Natural killer cell (primary cell): ENCODE measurements around the gene LRRC10. TPM values are rescaled to one million over a fixed set of nuclear protein-coding genes. Genes with fewer than 3 reads are reported as not detected.
"Not testable (repeated sequence)": the region's sequence is repeated elsewhere in the genome, so short reads cannot be mapped to it uniquely, and the experiment has no call there.

Experiments used
- ATAC-seq, 3 donors: fragments of 150-1000 bp in 2 of 3; fragments of 200-7000 bp in 1 of 3; cut with Tn5 transposase; 1 replicate in 1 of 3; 2 replicates in 2 of 3; pipeline ENCODE4 v1.10.0; 2021; ENCODE audit warnings: mild to moderate bottlenecking in 2 of 3, moderate library complexity in 2 of 3
- DNase-seq, 2 donors: peaks; one replicate each; pipeline versions ENCODE4 v3.0.0 to v3.0.0-alpha.2; 2013 to 2021; ENCODE audit warnings: mixed read lengths in 1 of 2
- H3K27ac ChIP-seq: one replicate; pipeline ENCODE4 v1.5.1; 2013; ENCODE audit warnings: mild to moderate bottlenecking, low read length
- H3K27me3 ChIP-seq: one replicate; pipeline ENCODE4 v1.6.1; 2013; ENCODE audit warnings: low read length; ENCODE audit not compliant: control insufficient read depth, insufficient read depth
- H3K36me3 ChIP-seq: one replicate; pipeline ENCODE4 v1.6.1; 2013; ENCODE audit warnings: low read length; ENCODE audit not compliant: control insufficient read depth, insufficient read depth
- H3K4me1 ChIP-seq: one replicate; pipeline ENCODE4 v1.6.1; 2013; ENCODE audit warnings: low read length; ENCODE audit not compliant: control insufficient read depth, insufficient read depth
- H3K4me3 ChIP-seq: one replicate; pipeline ENCODE4 v1.5.1; 2013; ENCODE audit warnings: low read length
- H3K9me3 ChIP-seq: one replicate; pipeline ENCODE4 v1.6.1; 2013; ENCODE audit warnings: low read length; ENCODE audit not compliant: control insufficient read depth, insufficient read depth
- H3K27ac Mint-ChIP-seq, 2 donors: one replicate each; pipeline ENCODE4 v1.8.0; 2022; ENCODE audit warnings: mild to moderate bottlenecking in 2 of 2, mixed read lengths in 2 of 2, moderate library complexity in 1 of 2
- H3K27me3 Mint-ChIP-seq, 2 donors: one replicate each; pipeline ENCODE4 v1.8.0; 2022; ENCODE audit warnings: low read depth in 2 of 2, mixed read lengths in 2 of 2
- H3K36me3 Mint-ChIP-seq: one replicate; pipeline ENCODE4 v1.8.0; 2022; ENCODE audit warnings: mixed read lengths
- H3K4me1 Mint-ChIP-seq, 2 donors: one replicate each; pipeline ENCODE4 v1.8.0; 2022; ENCODE audit warnings: mixed read lengths in 2 of 2
- H3K4me3 Mint-ChIP-seq: one replicate; pipeline ENCODE4 v1.8.0; 2022; ENCODE audit warnings: mild to moderate bottlenecking, moderate library complexity, mixed read lengths
- H3K9me3 Mint-ChIP-seq, 2 donors: one replicate each; pipeline ENCODE4 v1.8.0; 2022; ENCODE audit warnings: mixed read lengths in 2 of 2
- WGBS: methylation state at CpG from one replicate; pipeline ENCODE4 v1.1.7; 2013; ENCODE audit warnings: missing lambda C conversion rate; ENCODE audit not compliant: insufficient coverage; 5-methylcytosine and 5-hydroxymethylcytosine counted together
- intact Hi-C: fragments of 100-400 bp; cut with micrococcal nuclease; formaldehyde crosslinking; loops from one replicate; pipeline ENCODE4 v1.14.2; 2022
- total RNA-seq, 4 donors: library from RNA; stranded (reverse); fragments of 120-200 nt in 1 of 4; gene quantifications; one replicate each; pipeline versions ENCODE4 v1.2.3 to v1.2.4, GENCODE V29; 2013 to 2022
- TF ChIP-seq, protein P1 (sequence below): fragments of 200-600 bp; IDR thresholded peaks from one replicate; pipeline ENCODE4 v1.8.0; 2022; ENCODE audit warnings: antibody characterized with exemption

LRRC10 gene
- total RNA-seq, 3 donors from 2014 or later (not counting 1 experiment from before 2014, with no cell fraction given), result not detected

DNA sequence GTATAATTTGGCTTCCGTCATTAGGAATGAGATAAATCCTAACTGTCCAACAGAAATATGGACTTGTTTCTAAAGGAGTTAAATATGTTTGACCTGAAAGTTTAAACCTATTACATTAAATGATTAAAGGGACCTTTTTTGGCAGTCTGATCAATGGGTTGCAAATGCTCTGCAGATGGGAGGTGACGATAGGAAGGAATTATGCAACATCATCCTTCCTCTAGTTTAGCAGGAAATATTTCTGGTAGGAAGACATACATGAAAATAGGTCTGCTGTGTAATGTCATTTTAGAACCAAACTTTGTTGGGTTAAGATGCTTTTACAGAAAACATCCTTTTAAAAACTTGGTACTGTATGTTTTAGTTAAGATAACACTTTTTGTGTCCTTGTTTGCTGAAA is 2.6 kb downstream of the LRRC10 start:
- peaks cover 0 to 12% of the 10 kb centered on the region in 2 donors for H3K27me3 Mint-ChIP-seq
- TF ChIP-seq, protein P1, sequence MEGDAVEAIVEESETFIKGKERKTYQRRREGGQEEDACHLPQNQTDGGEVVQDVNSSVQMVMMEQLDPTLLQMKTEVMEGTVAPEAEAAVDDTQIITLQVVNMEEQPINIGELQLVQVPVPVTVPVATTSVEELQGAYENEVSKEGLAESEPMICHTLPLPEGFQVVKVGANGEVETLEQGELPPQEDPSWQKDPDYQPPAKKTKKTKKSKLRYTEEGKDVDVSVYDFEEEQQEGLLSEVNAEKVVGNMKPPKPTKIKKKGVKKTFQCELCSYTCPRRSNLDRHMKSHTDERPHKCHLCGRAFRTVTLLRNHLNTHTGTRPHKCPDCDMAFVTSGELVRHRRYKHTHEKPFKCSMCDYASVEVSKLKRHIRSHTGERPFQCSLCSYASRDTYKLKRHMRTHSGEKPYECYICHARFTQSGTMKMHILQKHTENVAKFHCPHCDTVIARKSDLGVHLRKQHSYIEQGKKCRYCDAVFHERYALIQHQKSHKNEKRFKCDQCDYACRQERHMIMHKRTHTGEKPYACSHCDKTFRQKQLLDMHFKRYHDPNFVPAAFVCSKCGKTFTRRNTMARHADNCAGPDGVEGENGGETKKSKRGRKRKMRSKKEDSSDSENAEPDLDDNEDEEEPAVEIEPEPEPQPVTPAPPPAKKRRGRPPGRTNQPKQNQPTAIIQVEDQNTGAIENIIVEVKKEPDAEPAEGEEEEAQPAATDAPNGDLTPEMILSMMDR, result no peak
- Histone ChIP-seq H3K9me3 (no peaks in the 10 kb centered on the region), H3K27me3 (no peaks in the 10 kb centered on the region), H3K4me3 (no peak overlapping the region), H3K4me1 (no peaks in the 10 kb centered on the region), H3K36me3 (no peaks in the 10 kb centered on the region), H3K27ac (no peak overlapping the region)
- no peaks in the 10 kb centered on the region for H3K4me1 Mint-ChIP-seq
- H3K36me3 Mint-ChIP-seq, result no peaks in the 10 kb centered on the region
- ATAC-seq (no peak), DNase-seq (no peak)
- H3K27ac Mint-ChIP-seq, result no peak overlapping the region
- intact Hi-C loops, result no loop called here
- 100% methylated on average over 1 of the region's 2 CpGs for WGBS
- H3K9me3 Mint-ChIP-seq, result no peaks in the 10 kb centered on the region
- no peak overlapping the region for H3K4me3 Mint-ChIP-seq

DNA sequence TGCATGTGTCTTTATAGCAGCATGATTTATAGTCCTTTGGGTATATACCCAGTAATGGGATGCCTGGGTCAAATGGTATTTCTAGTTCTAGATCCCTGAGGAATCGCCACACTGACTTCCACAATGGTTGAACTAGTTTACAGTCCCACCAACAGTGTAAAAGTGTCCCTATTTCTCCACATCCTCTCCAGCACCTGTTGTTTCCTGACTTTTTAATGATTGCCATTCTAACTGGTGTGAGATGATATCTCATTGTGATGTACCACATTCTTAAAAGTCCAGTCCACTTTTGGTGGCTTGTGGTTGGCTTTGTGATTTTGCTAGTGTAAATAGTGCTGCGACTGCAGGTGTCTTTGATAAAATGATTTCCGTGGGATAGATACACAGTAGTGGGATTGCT is 6.4 kb downstream of the LRRC10 start:
- Mint-ChIP-seq H3K27me3 (peaks cover 0 to 12% of the 10 kb centered on the region in 2 donors), H3K36me3 (peaks cover 17% of the 10 kb centered on the region)
- WGBS, result 88% methylated on average over 1 of the region's 3 CpGs
- H3K4me1 Mint-ChIP-seq, ATAC-seq, H3K4me3 ChIP-seq, H3K27me3 ChIP-seq, H3K9me3 ChIP-seq, H3K9me3 Mint-ChIP-seq, H3K27ac ChIP-seq, DNase-seq, H3K27ac Mint-ChIP-seq, H3K4me3 Mint-ChIP-seq, H3K4me1 ChIP-seq, intact Hi-C loops: not testable (repeated sequence)
- peaks cover 28% of the 10 kb centered on the region for H3K36me3 ChIP-seq

DNA sequence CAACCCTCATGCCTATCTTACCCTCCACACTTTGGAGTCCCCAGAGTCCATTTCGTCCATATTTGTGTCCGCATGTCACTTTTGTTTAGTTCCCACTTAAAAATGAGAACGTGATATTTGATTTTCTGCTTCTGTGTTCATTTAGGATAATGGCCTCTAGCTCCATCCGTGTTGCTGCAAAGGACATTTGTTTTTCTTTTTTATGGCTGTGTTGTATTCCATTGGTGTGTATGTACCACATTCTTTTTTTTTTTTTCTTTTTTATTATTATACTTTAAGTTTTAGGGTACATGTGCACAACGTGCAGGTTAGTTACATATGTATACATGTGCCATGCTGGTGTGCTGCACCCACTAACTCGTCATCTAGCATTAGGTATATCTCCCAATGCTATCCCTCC is 7.2 kb downstream of the LRRC10 start:
- H3K27me3 Mint-ChIP-seq, H3K9me3 Mint-ChIP-seq, H3K27ac ChIP-seq, H3K4me3 Mint-ChIP-seq, H3K4me1 ChIP-seq, DNase-seq, H3K27me3 ChIP-seq, H3K9me3 ChIP-seq, intact Hi-C loops, H3K4me3 ChIP-seq, H3K4me1 Mint-ChIP-seq, ATAC-seq: not testable (repeated sequence)
- peaks cover 35% of the 10 kb centered on the region for H3K36me3 ChIP-seq
- H3K36me3 Mint-ChIP-seq, result peaks cover 17% of the 10 kb centered on the region
- peak overlapping the region in 1 of 2 donors; percentile 53 for H3K27ac Mint-ChIP-seq
- WGBS, result 96% methylated on average over 3 of the region's 6 CpGs

DNA sequence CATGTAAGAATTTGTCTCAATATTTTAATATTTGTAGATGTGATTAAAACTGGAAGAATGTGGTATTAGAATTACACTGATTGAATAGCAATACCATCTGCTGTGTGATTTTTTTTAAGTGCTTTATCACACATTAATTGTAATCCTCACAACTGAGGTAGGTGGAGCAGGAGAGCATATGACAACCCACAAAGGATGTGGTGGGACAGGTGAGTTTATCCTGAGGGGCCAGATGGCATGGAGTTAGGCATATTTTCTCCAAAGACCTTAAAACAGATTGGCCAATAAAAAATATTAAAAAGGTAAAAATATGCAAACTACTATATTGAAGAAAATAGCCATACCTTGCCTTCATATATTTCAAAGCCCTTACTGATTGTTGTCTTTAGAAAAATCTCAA is 7.8 kb downstream of the LRRC10 start:
- DNase-seq (no peak), ATAC-seq (no peak)
- peaks cover 20% of the 10 kb centered on the region for H3K36me3 Mint-ChIP-seq
- no peaks in the 10 kb centered on the region for H3K4me1 ChIP-seq
- H3K9me3 Mint-ChIP-seq, result no peaks in the 10 kb centered on the region
- no peak overlapping the region for H3K4me3 ChIP-seq
- TF ChIP-seq, protein P1, result no peak
- no peaks in the 10 kb centered on the region for H3K9me3 ChIP-seq
- intact Hi-C loops, result no loop called here
- peaks cover 40% of the 10 kb centered on the region for H3K36me3 ChIP-seq
- H3K27ac ChIP-seq, result no peak overlapping the region
- peak overlapping the region; percentile 28 to 53 for H3K27ac Mint-ChIP-seq
- peaks cover 0 to 6% of the 10 kb centered on the region in 2 donors for H3K4me1 Mint-ChIP-seq
- no peak overlapping the region for H3K4me3 Mint-ChIP-seq
- H3K27me3 ChIP-seq, result no peaks in the 10 kb centered on the region
- peaks cover 0 to 2% of the 10 kb centered on the region in 2 donors for H3K27me3 Mint-ChIP-seq
